GM21526 (cell line): ENCODE measurements around the gene RASA1.

Experiments
- ATAC-seq: cut with Tn5 transposase; IDR thresholded peaks from one replicate; pipeline ENCODE4 v1.9.1; 2021; ENCODE audit warnings: moderate library complexity; ENCODE audit not compliant: unreplicated experiment, low FRiP score

Gene RASA1

GRCh38 chr5:87354496-87354895 is 86.8 kb downstream of the RASA1 start:
- ATAC-seq, result no peak

DNA sequence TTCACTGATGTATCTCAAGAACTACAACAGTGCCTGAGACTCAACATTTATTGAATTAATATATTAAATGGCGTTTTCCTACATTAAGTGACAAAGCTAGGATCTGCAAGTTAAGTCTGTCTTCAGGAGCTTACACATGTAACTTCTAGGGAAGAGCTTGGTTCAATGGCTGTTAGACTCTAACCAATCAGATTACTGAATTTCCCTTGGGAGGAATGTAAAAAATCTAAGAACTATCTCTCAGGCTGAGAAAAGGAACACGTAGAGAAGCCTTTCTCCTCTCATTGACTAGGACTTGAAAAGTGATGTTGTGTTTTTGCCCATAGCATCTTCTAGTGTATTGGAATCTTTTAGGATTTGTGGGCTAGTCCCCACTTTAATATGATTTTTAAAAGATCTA is 91.4 kb downstream of the RASA1 start:
- ATAC-seq, result no peak

DNA sequence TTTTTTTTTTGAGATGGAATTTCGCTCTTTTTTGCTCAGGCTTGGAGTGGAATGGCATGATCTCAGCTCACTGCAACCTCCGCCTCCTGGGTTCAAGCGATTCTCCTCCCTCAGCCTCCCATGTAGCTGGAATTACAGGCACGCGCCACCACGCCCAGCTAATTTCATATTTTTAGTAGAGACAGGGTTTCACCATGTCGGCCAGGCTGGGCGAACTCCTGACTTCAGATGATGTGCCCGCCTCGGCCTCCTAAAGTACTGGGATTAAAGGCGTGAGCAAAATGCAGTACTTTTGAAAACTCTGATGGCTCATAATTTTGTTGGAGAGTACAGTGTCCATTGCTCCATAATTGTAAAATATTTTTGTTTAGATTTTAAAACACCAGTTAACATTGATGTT is 92.4 kb downstream of the RASA1 start:
- no peak for ATAC-seq

DNA sequence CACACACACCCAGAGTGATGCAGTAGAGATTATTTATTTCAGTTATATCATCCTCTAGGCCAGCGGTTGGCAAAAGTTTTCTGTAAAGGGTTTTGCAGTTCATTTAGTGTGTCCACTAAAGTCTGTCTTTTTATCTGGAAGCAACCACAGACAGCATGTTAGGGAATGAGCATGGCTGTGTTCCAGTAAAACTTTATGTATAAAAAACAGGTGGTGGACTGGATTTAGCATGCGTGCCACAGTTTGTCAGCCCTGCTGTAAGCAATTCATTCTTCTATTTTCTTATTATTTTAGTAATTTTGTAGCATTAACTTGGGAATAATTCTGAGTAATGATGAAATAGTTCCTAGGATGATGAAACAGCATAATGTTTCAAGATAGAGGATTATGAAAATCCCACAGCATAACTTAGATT is 93.4 kb downstream of the RASA1 start:
- no peak for ATAC-seq

DNA sequence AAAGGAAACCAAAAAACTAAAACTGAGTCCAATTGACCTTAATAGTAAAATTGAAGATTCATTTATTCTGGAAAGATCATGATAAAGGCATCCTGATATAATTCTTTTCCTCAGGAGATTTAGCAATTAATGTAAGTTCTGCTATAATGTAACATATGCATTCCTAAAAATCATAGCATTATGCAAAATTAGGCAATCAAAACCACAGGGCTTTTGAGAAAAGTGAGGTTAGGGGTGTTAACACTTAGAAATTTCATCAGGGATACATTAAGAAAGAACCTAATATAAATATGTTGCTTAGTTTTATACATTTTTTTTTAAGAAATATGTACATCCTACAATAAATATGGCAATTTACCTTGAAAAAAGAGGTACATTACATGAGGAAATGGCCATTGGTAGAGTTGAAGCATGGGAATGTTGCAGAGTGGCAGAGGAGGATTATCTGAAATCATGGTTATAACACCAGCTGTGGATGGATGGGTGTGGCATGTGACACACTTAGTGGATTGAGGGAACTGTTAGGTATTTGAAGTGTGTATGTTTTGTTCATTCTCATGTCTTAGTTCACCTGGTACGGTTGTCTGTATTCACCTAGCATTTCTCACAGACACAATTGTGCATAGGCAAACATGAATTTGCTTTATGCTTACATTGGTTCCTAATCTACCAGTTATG is 94.0 kb downstream of the RASA1 start:
- no peak for ATAC-seq

DNA sequence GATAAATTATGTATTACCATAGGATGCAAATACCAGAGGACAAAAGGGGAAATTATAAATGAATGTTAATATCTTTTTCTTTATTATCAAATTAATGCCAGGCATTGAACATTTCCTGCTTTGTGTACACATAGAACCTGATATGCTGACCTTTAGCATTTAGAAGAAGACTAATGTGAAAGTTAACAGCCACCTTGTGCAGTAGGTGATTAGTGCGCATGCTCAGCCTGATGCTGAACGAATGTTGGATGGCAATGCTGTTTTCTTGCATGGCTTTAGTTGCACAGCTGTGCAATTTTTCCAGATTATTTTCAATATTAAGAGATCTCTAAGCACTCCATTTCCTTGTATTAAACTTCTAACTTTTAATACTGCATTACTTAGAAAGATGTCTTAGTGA is 99.6 kb downstream of the RASA1 start:
- no peak for ATAC-seq

GRCh38 chr5:87368601-87369000 is 100.9 kb downstream of the RASA1 start:
- no peak for ATAC-seq

GRCh38 chr5:87369431-87369830 is 101.7 kb downstream of the RASA1 start:
- no peak for ATAC-seq

DNA sequence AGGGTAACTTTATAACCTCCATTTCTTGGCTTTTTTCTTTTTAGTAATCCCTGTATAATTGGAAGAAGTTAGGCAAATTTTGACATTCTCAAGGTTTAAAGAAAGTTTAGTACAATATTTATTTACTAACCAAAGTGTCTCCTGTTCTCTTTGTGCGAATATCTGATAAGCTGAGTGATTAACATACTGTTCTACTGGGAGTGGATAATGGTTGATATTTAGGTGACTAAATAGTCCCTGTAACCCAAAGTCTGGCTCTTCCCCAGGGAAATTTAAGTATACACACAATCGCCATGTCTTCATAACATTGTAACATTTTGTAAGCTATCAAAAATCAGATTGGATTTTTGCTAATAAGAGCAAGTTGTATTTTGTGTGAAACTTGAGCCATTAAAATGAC is 105.0 kb downstream of the RASA1 start:
- ATAC-seq, result no peak

- no peak for ATAC-seq
These were observed 114.5 kb downstream of the RASA1 start for GRCh38 chr5:87382224-87382623.

- ATAC-seq, result no peak
These were observed 115.5 kb downstream of the RASA1 start for GRCh38 chr5:87383216-87383615.

DNA sequence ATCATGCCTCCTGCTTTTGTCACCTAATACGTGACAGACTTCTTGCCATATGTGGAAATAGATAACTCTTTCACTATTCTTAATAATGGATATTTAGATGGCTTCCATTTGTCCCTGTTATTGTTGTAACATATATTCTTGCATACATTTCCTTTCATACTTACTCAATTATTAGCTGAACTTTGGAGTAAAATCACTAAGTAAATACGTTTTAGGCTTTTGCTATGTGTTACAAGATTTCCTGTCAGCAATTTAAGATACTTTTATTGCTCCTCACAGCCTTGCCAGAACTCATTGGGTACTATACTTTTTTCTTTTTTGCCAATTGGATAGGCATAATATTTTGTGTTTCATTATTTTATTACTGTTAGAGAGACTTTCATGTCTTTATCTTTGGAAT is 118.1 kb downstream of the RASA1 start:
- no peak for ATAC-seq

DNA sequence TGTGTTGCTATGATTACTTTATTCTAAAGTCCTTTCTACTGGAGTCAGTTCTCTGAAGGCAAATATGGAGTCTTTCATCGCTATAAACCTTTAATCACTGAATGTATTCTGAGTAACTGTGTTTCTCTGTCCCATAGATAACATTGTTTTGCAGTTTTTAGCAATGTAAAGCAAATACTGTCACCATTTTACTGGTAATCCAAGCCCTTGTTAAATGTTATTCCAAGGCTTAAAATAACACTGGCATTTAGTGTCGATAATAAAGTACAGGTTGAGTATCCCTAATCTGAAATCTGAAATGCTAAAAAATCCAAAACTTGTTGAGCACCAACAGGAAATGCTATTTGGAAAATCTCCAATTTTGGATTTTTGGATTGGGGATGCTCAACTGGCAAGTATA is 120.4 kb downstream of the RASA1 start:
- no peak for ATAC-seq

DNA sequence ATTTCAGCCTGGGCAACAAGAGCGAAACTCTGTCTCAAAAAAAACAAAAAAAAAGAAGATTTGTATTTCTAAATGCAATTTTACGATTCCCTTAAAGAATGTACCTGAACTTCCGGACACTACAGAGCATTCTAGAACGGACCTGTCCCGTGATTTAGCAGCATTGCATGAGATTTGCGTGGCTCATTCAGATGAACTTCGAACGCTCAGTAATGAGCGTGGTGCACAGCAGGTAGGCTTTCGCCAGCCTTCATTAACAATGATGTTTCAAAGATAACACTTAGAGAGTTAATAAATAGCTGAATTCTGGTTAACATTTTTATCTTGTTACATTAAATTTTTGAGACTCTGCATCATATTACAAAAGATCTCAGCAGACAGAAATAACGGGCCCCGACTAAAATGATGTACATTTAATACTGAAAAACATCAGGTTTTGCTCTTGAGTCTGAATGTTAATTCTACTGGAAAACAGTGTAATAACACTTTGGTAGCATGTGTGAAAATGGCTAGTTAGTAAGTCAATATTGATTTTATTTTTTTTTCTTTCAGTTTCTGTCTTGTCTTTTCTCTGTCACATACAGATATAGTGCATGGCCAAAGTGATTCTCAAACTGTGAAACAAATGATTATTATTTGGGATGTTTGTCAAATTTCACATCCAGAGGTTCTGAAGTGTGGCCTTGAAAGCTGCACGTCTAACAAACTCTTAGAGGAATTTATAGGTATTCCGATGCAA is 121.8 kb downstream of the RASA1 start:
- no peak for ATAC-seq

- no peak for ATAC-seq
These were observed 122.4 kb downstream of the RASA1 start for GRCh38 chr5:87390075-87390474.

GRCh38 chr5:87390576-87391199 is 123.0 kb downstream of the RASA1 start:
- ATAC-seq, result no peak

DNA sequence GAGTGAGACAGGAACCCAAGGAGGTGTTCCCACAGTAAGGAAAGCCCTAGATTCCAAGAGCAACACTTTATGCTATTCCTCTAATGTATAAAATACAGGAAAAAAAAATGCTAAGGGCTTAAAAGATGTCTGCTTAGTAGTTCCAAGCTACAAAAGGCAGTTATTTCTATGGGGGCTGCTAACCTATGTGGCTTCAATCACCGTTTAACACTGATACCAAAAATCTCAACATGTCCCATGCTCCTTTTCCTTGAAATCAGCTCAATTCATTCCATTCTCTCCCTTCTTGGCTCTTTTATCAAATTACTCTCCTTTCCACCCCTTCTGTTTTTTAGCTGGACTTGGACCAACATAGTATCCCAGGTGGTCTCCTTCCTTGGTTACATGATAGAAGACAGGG is 124.5 kb downstream of the RASA1 start:
- no peak for ATAC-seq

GRCh38 chr5:87392801-87393200 is 125.1 kb downstream of the RASA1 start:
- no peak for ATAC-seq

GRCh38 chr5:87393331-87393730 is 125.6 kb downstream of the RASA1 start:
- ATAC-seq, result no peak

DNA sequence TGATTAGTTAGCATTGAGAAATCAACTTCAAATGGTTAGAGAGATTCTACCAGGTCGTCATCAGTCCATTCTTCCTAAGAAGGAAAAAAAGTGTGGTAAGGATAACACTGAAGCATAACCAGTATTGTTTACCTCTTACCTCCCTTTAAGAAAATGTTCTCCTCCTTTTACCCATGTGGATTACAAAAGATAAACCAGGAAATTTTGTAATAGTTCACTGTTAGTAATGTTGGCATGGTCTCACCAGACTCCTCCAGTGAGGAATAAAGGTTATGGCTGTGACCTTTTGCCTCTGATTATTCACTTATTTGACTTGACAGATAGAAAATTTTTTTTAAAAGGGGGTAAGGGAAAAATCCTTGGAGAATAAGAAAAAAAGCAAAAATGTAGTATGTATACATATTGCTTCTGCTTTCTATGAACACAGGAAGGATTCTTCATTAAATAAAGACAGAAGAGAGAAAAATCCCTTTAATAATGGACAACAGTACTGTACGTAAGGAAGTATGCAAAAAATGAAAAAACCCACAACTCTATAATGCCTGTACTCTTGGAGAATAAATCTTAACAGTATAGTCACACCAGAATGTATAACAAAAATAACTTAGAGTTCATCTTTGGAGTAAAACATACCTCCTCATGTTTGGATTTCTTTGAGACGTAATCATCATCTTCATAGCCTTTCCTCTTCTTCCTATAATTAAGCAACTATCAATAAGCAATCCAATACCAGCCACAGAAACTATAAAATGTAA is 126.9 kb downstream of the RASA1 start:
- ATAC-seq, result no peak

- no peak for ATAC-seq
These were observed 131.4 kb downstream of the RASA1 start for GRCh38 chr5:87398981-87399614.
